HepG2 (cell line): ENCODE data around the gene LRRC19. TPM values are rescaled to one million over a fixed set of nuclear protein-coding genes. Genes with fewer than 3 reads are reported as not detected.
A peak's percentile ranks its signal among the peaks of the same experiment; 100 is the strongest.

Experiments
- ATAC-seq: fragments of 200-7000 bp; cut with Tn5 transposase; 3 replicates; pipeline ENCODE4 v1.9.1; 2020; ENCODE audit warnings: mild to moderate bottlenecking, moderate library complexity
- BruUV-seq: library from RNA; stranded (reverse); fragments of 400-500 nt; replicated peaks from 2 replicates; lab custom pipeline; 2021; lab: Mats Ljungman, UMichigan
- CTCF ChIA-PET: fragments of 300-600 bp; formaldehyde crosslinking; extraction: SDS; loops from one replicate; lab custom pipeline; 2021; ENCODE audit warnings: low total read pairs, inconsistent platforms, low intra/inter-chr PET ratio; lab: Yijun Ruan, JAX
- POLR2A ChIA-PET: fragments of 350-600 bp; sonication (Branson Sonifier 250); formaldehyde crosslinking; loops from one replicate; lab custom pipeline; 2020; ENCODE audit warnings: antibody characterized with exemption, inconsistent platforms; lab: Yijun Ruan, JAX
- DNase-seq: peaks from one replicate; pipeline ENCODE4 v3.0.0-alpha.2; 2015; ENCODE audit warnings: low spot score
- FAIRE-seq: peaks from 3 replicates; lab custom pipeline; 2011; peaks lifted over from hg19 to GRCh38; lab: Jason Lieb, UNC
- H2AFZ ChIP-seq: one replicate; pipeline ENCODE4 v1.6.1; 2011; ENCODE audit warnings: low read length, inconsistent platforms
- H3K27ac ChIP-seq: fragments of 300-600 bp; 3 replicates; pipeline ENCODE4 v1.8.0; 2011; ENCODE audit warnings: mixed run types, mild to moderate bottlenecking, mixed read lengths, low read length, inconsistent platforms; ENCODE audit not compliant: insufficient read depth; ENCODE audit errors: extremely low read length
- H3K27me3 ChIP-seq, 2 experiments: fragments of 200-600 bp in 1 of 2; 2 replicates in 1 of 2; 3 replicates in 1 of 2; pipeline versions ENCODE4 v1.6.0 to v1.8.0; 2011; ENCODE audit warnings: low read length in 2 of 2, mild to moderate bottlenecking in 2 of 2, moderate library complexity in 2 of 2, inconsistent platforms in 1 of 2; ENCODE audit not compliant: insufficient read depth in 2 of 2, control insufficient read depth in 1 of 2
- H3K36me3 ChIP-seq, 2 experiments: fragments of 200-600 bp in 1 of 2; replicated peaks in 1 of 2; 2 replicates in 1 of 2; 3 replicates in 1 of 2; pipeline versions ENCODE4 v1.5.1 to v1.8.0; 2011; ENCODE audit warnings: low read length in 2 of 2, inconsistent platforms in 1 of 2; ENCODE audit not compliant: insufficient read depth in 2 of 2, control insufficient read depth in 1 of 2
- H3K4me1 ChIP-seq: 2 replicates; pipeline ENCODE4 v1.5.1; 2012; ENCODE audit warnings: low read length, inconsistent platforms; ENCODE audit not compliant: insufficient read depth
- H3K4me2 ChIP-seq: 2 replicates; pipeline ENCODE4 v1.6.0; 2011; ENCODE audit warnings: low read depth, low read length, inconsistent platforms
- H3K4me3 ChIP-seq, 3 experiments: fragments of 200-600 bp in 1 of 3; sonication (generic), shearing (Covaris generic) in 1 of 3; replicated peaks in 1 of 3; 2 replicates each; pipeline ENCODE4 v1.5.1; 2011 to 2016; ENCODE audit warnings: low read length in 3 of 3, inconsistent platforms in 2 of 3, low read depth in 2 of 3, mild to moderate bottlenecking in 2 of 3, control low read depth in 1 of 3, mixed read lengths in 1 of 3; ENCODE audit not compliant: insufficient read depth in 1 of 3
- H3K79me2 ChIP-seq: one replicate; pipeline ENCODE4 v1.6.1; 2011; ENCODE audit warnings: low read length, inconsistent platforms; ENCODE audit not compliant: insufficient read depth
- H3K9ac ChIP-seq: 2 replicates; pipeline ENCODE4 v1.6.0; 2011; ENCODE audit warnings: mild to moderate bottlenecking, low read depth, low read length, inconsistent platforms; ENCODE audit not compliant: insufficient read depth
- H3K9me3 ChIP-seq: 2 replicates; pipeline ENCODE4 v1.5.1; 2012; ENCODE audit warnings: mild to moderate bottlenecking, low read length
- H4K20me1 ChIP-seq: 2 replicates; pipeline ENCODE4 v1.6.0; 2011; ENCODE audit warnings: inconsistent platforms, mild to moderate bottlenecking, low read length, moderate library complexity; ENCODE audit not compliant: insufficient read depth
- FOXK1 ChIP-seq: sonication (generic); formaldehyde crosslinking; IDR thresholded peaks from 2 replicates; pipeline ENCODE4 v1.4.0; 2020; ENCODE audit warnings: low read depth, missing genetic modification reagents, borderline replicate concordance
- MAFF ChIP-seq: IDR thresholded peaks from 2 replicates; pipeline ENCODE4 v1.6.1; 2011; ENCODE audit warnings: low read depth, low read length, improper control_type of control experiment
- MAFK ChIP-seq, 2 experiments: IDR thresholded peaks in 1 of 2; conservative IDR thresholded peaks in 1 of 2; 2 replicates each; pipeline ENCODE4 v1.6.1; 2011; ENCODE audit warnings: improper control_type of control experiment in 2 of 2, low read length in 2 of 2
- MAZ ChIP-seq, 2 experiments: sonication (generic) in 1 of 2; formaldehyde crosslinking in 1 of 2; IDR thresholded peaks; 2 replicates each; pipeline versions ENCODE4 v1.5.0 to v1.6.1; 2012 to 2020; ENCODE audit warnings: low read depth in 2 of 2, mild to moderate bottlenecking in 2 of 2, borderline replicate concordance in 1 of 2, improper control_type of control experiment in 1 of 2, low read length in 1 of 2, missing genetic modification reagents in 1 of 2, moderate library complexity in 1 of 2
- NCOR1 ChIP-seq: fragments of 200-600 bp; sonication (generic); IDR thresholded peaks from 2 replicates; pipeline ENCODE4 v1.7.0; 2017; ENCODE audit warnings: antibody characterized with exemption, low read length, borderline replicate concordance
- STAG1 ChIP-seq: sonication (generic); formaldehyde crosslinking; IDR thresholded peaks from 2 replicates; pipeline ENCODE4 v1.4.0; 2020; ENCODE audit warnings: missing genetic modification reagents
- ZNF607 ChIP-seq: sonication (generic); formaldehyde crosslinking; IDR thresholded peaks from 2 replicates; pipeline ENCODE4 v1.5.1; 2020; ENCODE audit warnings: missing genetic modification reagents, mild to moderate bottlenecking, borderline replicate concordance
- WGBS: methylation state at CpG from one replicate; pipeline ENCODE4 v1.1.6; 2017; ENCODE audit warnings: low lambda C conversion rate; 5-methylcytosine and 5-hydroxymethylcytosine counted together
- in situ Hi-C: cut with HindIII; loops from 2 replicates; pipeline ENCODE4 v1.10.0; 2017; ENCODE audit warnings: low pct_unique_long_range_greater_than_20kb; ENCODE audit not compliant: extremely low pct_ligation_motif_present
- intact Hi-C: fragments of 100-400 bp; cut with micrococcal nuclease; formaldehyde crosslinking; loops from one replicate; pipeline ENCODE4 v1.10.0; 2022; ENCODE audit not compliant: unreplicated experiment
- polyA plus RNA-seq, 8 experiments: library from polyadenylated mRNA; depleted of rRNA in 3 of 8; stranded (reverse) in 7 of 8; unstranded in 1 of 8; fragments of >200 nt; fragmentation: Illumina TruSeq in 4 of 8; extraction: Trizol in 4 of 8; gene quantifications; 2 replicates each; pipeline versions ENCODE4 v1.2.1 to v1.2.3, GENCODE V29; 2011 to 2016; ENCODE audit warnings: low read depth in 4 of 8, missing spikeins in 1 of 8, mixed read lengths in 1 of 8; ENCODE audit not compliant: insufficient read depth in 1 of 8
- total RNA-seq, 5 experiments: library from RNA; depleted of rRNA; stranded (reverse); fragments of >200 nt; fragmentation: Illumina TruSeq; extraction: Trizol; gene quantifications; 2 replicates each; pipeline ENCODE4 v1.2.3, GENCODE V29; 2016; ENCODE audit warnings: low read depth in 1 of 5

Gene LRRC19
- total and polyA plus RNA-seq, 2 of the 13 experiments (the other 11 are each of a cell fraction or from before 2014, with no cell fraction given), result not detected

GRCh38 chr9:27003426-27004077, 1.9 kb downstream of the LRRC19 start (continued):
- no peak for TF ChIP-seq NCOR1
- no peak for TF ChIP-seq MAZ (IDR thresholded peaks at IDR 0.05; ENCODE audit: borderline replicate concordance, low read depth, low read length)
- TF ChIP-seq MAZ (CRISPR knock-in tag; IDR thresholded peaks at IDR 0.05; ENCODE audit: low read depth), result no peak
- TF ChIP-seq STAG1 (CRISPR knock-in tag), result no peak

- FAIRE-seq (no peak), DNase-seq (no peak), ATAC-seq (no peak)
- no peaks in the 10 kb centered on the region for H3K36me3 ChIP-seq
- no peaks in the 10 kb centered on the region for H3K4me1 ChIP-seq
- in situ Hi-C loops, result no loop called here
- WGBS, result 68% methylated on average over 2 of the region's 2 CpGs
- H3K27ac ChIP-seq, result no peak overlapping the region
- TF ChIP-seq FOXK1 (CRISPR knock-in tag) (no peak), MAFF (peak; percentile 80), ZNF607 (CRISPR knock-in tag) (no peak), MAFK (conservative IDR thresholded peaks at IDR 0.05 in 1 of 2, IDR thresholded peaks at IDR 0.05 in 1 of 2; ENCODE audit: low read length in 2 of 2) (peak; percentile 77 to 85)
- no peaks in the 10 kb centered on the region for H3K9me3 ChIP-seq
- POLR2A ChIA-PET, result no interaction called here
- no peak overlapping the region for H3K9ac ChIP-seq
- H3K4me2 ChIP-seq, result no peak overlapping the region
- H4K20me1 ChIP-seq, result no peaks in the 10 kb centered on the region
- CTCF ChIA-PET, result no interaction called here
- intact Hi-C loops, result no loop called here
- BruUV-seq, result no TSS peak
- no peaks in the 10 kb centered on the region for H3K79me2 ChIP-seq
- H3K27me3 ChIP-seq, result no peaks in the 10 kb centered on the region
- H3K4me3 ChIP-seq, result no peak overlapping the region
- H2AFZ ChIP-seq, result no peak overlapping the region
Measured at GRCh38 chr9:26995810-26996209, 9.7 kb downstream of the LRRC19 start.
